ENCODE results near the gene ADAMTS14.

GRCh38 chr10:70655316-70655715 is 17.0 kb upstream of the ADAMTS14 start:
- TF ChIP-seq, protein P1, sequence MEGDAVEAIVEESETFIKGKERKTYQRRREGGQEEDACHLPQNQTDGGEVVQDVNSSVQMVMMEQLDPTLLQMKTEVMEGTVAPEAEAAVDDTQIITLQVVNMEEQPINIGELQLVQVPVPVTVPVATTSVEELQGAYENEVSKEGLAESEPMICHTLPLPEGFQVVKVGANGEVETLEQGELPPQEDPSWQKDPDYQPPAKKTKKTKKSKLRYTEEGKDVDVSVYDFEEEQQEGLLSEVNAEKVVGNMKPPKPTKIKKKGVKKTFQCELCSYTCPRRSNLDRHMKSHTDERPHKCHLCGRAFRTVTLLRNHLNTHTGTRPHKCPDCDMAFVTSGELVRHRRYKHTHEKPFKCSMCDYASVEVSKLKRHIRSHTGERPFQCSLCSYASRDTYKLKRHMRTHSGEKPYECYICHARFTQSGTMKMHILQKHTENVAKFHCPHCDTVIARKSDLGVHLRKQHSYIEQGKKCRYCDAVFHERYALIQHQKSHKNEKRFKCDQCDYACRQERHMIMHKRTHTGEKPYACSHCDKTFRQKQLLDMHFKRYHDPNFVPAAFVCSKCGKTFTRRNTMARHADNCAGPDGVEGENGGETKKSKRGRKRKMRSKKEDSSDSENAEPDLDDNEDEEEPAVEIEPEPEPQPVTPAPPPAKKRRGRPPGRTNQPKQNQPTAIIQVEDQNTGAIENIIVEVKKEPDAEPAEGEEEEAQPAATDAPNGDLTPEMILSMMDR (conservative IDR thresholded peaks at IDR 0.05; ENCODE audit: low read length), result no peak
- TF ChIP-seq EZH2phosphoT487 (IDR thresholded peaks at IDR 0.05; ENCODE audit: borderline replicate concordance, low read depth, low read length), result no peak

Data from OCI-LY7 (cell line).